Upper lobe of right lung (tissue), 1 donor: ENCODE measurements around the gene OR14A2. TPM values are rescaled to one million over a fixed set of nuclear protein-coding genes. Genes with fewer than 3 reads are reported as not detected.
A peak's percentile ranks its signal among the peaks of the same experiment; 100 is the strongest.
"Not testable (repeated sequence)": the region's sequence is repeated elsewhere in the genome, so short reads cannot be mapped to it uniquely, and the experiment has no call there.

ENCODE experiments used
- ATAC-seq: fragments of 200-7000 bp; cut with Tn5 transposase; one replicate; pipeline ENCODE4 v1.9.1; 2020; ENCODE audit warnings: mild to moderate bottlenecking, moderate library complexity
- DNase-seq: peaks from one replicate; pipeline ENCODE4 v3.0.0-alpha.2; 2020
- H3K27ac ChIP-seq: fragments of 200-600 bp; one replicate; pipeline ENCODE4 v1.8.0; 2022
- H3K27me3 ChIP-seq: fragments of 200-600 bp; one replicate; pipeline ENCODE4 v1.8.0; 2022; ENCODE audit warnings: mild to moderate bottlenecking
- H3K36me3 ChIP-seq: fragments of 200-600 bp; one replicate; pipeline ENCODE4 v1.8.0; 2022
- H3K4me1 ChIP-seq: fragments of 200-600 bp; one replicate; pipeline ENCODE4 v1.8.0; 2022
- H3K4me3 ChIP-seq: fragments of 200-600 bp; one replicate; pipeline ENCODE4 v1.8.0; 2022; ENCODE audit warnings: mild to moderate bottlenecking
- H3K9me3 ChIP-seq: fragments of 200-600 bp; one replicate; pipeline ENCODE4 v1.8.0; 2022
- CTCF ChIP-seq: fragments of 200-600 bp; IDR thresholded peaks from one replicate; pipeline ENCODE4 v1.8.0; 2022; ENCODE audit warnings: antibody characterized with exemption
- intact Hi-C: fragments of 100-400 bp; cut with DNase I; formaldehyde crosslinking; loops from one replicate; pipeline ENCODE4 v1.11.0; 2022
- total RNA-seq: library from RNA; stranded (reverse); fragmentation: NEBNext Ultra II Directional; extraction: Animal tissue kit (Norgen Biotek cat#: 25700); gene quantifications from one replicate; pipeline ENCODE4 v1.2.1, GENCODE V29; 2021
- donor health status: DM: no; HTN: yes; CAD: no; lungs with severe emphysema.

The OR14A2 gene
- total RNA-seq, 1 donor from 2014 or later = not detected

GRCh38 chr1:247747616-247748015 is 325 bp downstream of the OR14A2 start:
- intact Hi-C loops = no loop called here
- no peaks in the 10 kb centered on the region for H3K36me3 ChIP-seq
- H3K27ac ChIP-seq = no peak overlapping the region
- H3K4me1 ChIP-seq = no peaks in the 10 kb centered on the region
- no peak for ATAC-seq
- no peak for DNase-seq
- H3K9me3 ChIP-seq = no peaks in the 10 kb centered on the region
- H3K27me3 ChIP-seq = no peaks in the 10 kb centered on the region
- TF ChIP-seq CTCF = no peak
- H3K4me3 ChIP-seq = no peak overlapping the region

- intact Hi-C loops = no loop called here
- no peaks in the 10 kb centered on the region for H3K4me1 ChIP-seq
- ATAC-seq (peak; percentile 58), DNase-seq (no peak)
- H3K9me3 ChIP-seq = no peaks in the 10 kb centered on the region
- TF ChIP-seq CTCF = no peak
- H3K27ac ChIP-seq = no peak overlapping the region
- H3K36me3 ChIP-seq = no peaks in the 10 kb centered on the region
- H3K27me3 ChIP-seq = no peaks in the 10 kb centered on the region
- no peak overlapping the region for H3K4me3 ChIP-seq
These were observed 1.5 kb downstream of the OR14A2 start for GRCh38 chr1:247746391-247746935.

GRCh38 chr1:247742215-247742760 is 5.7 kb downstream of the OR14A2 start:
- ATAC-seq = peak; percentile 62
- H3K27ac ChIP-seq, DNase-seq, H3K4me1 ChIP-seq, H3K27me3 ChIP-seq, H3K36me3 ChIP-seq, H3K4me3 ChIP-seq, intact Hi-C loops, H3K9me3 ChIP-seq: not testable (repeated sequence)

- intact Hi-C loops = no loop called here
- DNase-seq (no peak), ATAC-seq (no peak)
- Histone ChIP-seq H3K4me1 (no peaks in the 10 kb centered on the region), H3K27me3 (no peaks in the 10 kb centered on the region), H3K27ac (no peak overlapping the region), H3K36me3 (no peaks in the 10 kb centered on the region), H3K9me3 (no peaks in the 10 kb centered on the region), H3K4me3 (no peak overlapping the region)
- no peak for TF ChIP-seq CTCF
These were observed 6.2 kb downstream of the OR14A2 start for GRCh38 chr1:247741756-247742155.

GRCh38 chr1:247740721-247741120 is 7.2 kb downstream of the OR14A2 start:
- Histone ChIP-seq H3K36me3 (no peaks in the 10 kb centered on the region), H3K4me1 (no peaks in the 10 kb centered on the region), H3K27ac (no peak overlapping the region), H3K4me3 (no peak overlapping the region), H3K27me3 (no peaks in the 10 kb centered on the region), H3K9me3 (no peaks in the 10 kb centered on the region)
- ATAC-seq (no peak), DNase-seq (no peak)
- intact Hi-C loops = no loop called here
- TF ChIP-seq CTCF = no peak

GRCh38 chr1:247738315-247738714 is 9.6 kb downstream of the OR14A2 start, which contains the start of gene OR14K1:
OR14K1 (plus strand) TSS chr1:247738615; CDS start chr1:247738615, 0 bp downstream.
- Histone ChIP-seq H3K4me3 (no peak within 1 kb of the TSS), H3K36me3 (no peaks in the 10 kb centered on the region), H3K9me3 (no peaks in the 10 kb centered on the region), H3K27ac (no peak within 1 kb of the TSS), H3K4me1 (no peaks in the 10 kb centered on the region), H3K27me3 (no peaks in the 10 kb centered on the region)
- intact Hi-C loops = no loop called here
- DNase-seq = no peak
- no peak for ATAC-seq
- no peak for TF ChIP-seq CTCF
